Activated T-cell treated with anti-CD3 and anti-CD28 coated beads, Interleukin-2, amount 50 U/mL, for 72 hours (primary cell): ENCODE measurements around the gene SLIT3. TPM values are rescaled to one million over a fixed set of nuclear protein-coding genes. Genes with fewer than 3 reads are reported as not detected.

Source experiments
- ATAC-seq, 2 donors: fragments of 150-1000 bp; cut with Tn5 transposase; replicated peaks in 1 of 2; 2 replicates each; pipeline ENCODE4 v1.10.0; 2021; ENCODE audit warnings: moderate library complexity in 2 of 2, mild to moderate bottlenecking in 1 of 2
- DNase-seq, 2 donors: peaks; one replicate each; pipeline ENCODE4 v3.0.0; 2021 to 2022; ENCODE audit warnings: mixed read lengths in 1 of 2
- H3K27ac Mint-ChIP-seq: one replicate; pipeline ENCODE4 v1.8.0; 2022; ENCODE audit warnings: mild to moderate bottlenecking, moderate library complexity, mixed read lengths
- H3K27me3 Mint-ChIP-seq: one replicate; pipeline ENCODE4 v1.8.0; 2022; ENCODE audit warnings: low read depth, mixed read lengths
- H3K36me3 Mint-ChIP-seq, 2 donors: one replicate each; pipeline ENCODE4 v1.8.0; 2022; ENCODE audit warnings: mixed read lengths in 2 of 2, mild to moderate bottlenecking in 1 of 2; ENCODE audit not compliant: insufficient read depth in 2 of 2
- H3K4me1 Mint-ChIP-seq: one replicate; pipeline ENCODE4 v1.8.0; 2022; ENCODE audit warnings: low read depth, mixed read lengths
- H3K4me3 Mint-ChIP-seq, 2 donors: one replicate each; pipeline ENCODE4 v1.8.0; 2022; ENCODE audit warnings: mild to moderate bottlenecking in 2 of 2, mixed read lengths in 2 of 2, moderate library complexity in 2 of 2
- H3K9me3 Mint-ChIP-seq, 2 donors: one replicate each; pipeline ENCODE4 v1.8.0; 2022; ENCODE audit warnings: mixed read lengths in 2 of 2
- total RNA-seq, 2 donors: library from RNA; stranded (reverse); gene quantifications; one replicate each; pipeline ENCODE4 v1.2.3, GENCODE V29; 2022

Gene SLIT3
- total RNA-seq, 2 donors from 2014 or later, result 1.7 to 3.1 TPM

DNA sequence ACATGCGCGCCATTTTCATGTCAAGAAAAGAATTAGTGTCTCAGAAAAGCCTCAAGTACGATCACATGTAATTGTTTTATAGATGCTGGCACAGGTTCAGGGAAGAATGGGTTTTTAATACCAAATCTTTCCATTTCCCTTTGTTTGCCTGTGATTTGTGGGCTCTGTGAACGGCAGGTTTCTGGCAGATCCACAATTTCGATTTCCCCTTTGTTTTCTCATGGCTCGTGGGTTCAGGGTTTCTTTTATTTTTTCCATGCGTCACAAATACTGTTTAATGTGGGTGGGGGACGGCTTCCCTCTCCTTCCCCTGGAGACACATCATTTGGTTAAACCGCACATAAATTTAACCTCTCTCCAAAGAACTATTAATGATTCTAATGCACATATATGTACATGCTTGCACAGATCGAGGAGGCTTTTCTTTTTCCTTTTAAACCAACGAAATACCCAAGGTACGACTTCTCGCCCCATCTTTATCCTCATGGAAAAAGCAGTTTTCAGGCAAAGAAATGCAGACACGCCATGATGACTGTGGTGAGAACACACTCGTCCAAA lies 195.9 kb downstream of the SLIT3 start:
- Mint-ChIP-seq H3K27me3 (no peaks in the 10 kb centered on the region), H3K4me1 (no peaks in the 10 kb centered on the region), H3K4me3 (no peak overlapping the region), H3K9me3 (peaks cover 1 to 2% of the 10 kb centered on the region in 2 donors), H3K27ac (no peak overlapping the region), H3K36me3 (no peaks in the 10 kb centered on the region)
- ATAC-seq, result no peak
- no peak for DNase-seq

GRCh38 chr5:169103586-169104181 lies 197.3 kb downstream of the SLIT3 start:
- no peak for ATAC-seq
- Mint-ChIP-seq H3K4me3 (no peak overlapping the region), H3K27me3 (peaks cover 7% of the 10 kb centered on the region), H3K4me1 (no peaks in the 10 kb centered on the region), H3K9me3 (peaks cover 0 to 2% of the 10 kb centered on the region in 2 donors), H3K27ac (no peak overlapping the region), H3K36me3 (no peaks in the 10 kb centered on the region)
- no peak for DNase-seq

DNA sequence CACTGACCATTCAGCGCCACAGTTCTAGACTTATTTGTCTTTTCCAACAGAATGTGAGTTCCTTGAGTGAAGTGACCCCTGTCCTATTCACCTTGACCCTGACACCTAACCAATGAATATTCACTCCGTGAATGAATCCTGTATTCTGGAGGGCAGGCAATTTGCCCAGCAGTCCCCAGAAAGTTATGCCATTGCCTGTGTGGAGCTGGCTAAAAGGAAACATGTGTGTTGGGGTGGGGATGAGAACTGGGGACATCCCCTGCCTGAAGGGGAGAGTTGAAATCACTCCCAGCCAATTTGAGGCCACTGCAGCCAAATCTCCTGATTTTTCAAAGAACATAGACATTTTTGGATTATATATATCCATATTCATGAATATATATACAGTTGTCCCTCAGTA lies 199.0 kb downstream of the SLIT3 start:
- H3K36me3 Mint-ChIP-seq, result no peaks in the 10 kb centered on the region
- H3K27me3 Mint-ChIP-seq, result peaks cover 7% of the 10 kb centered on the region
- no peaks in the 10 kb centered on the region for H3K4me1 Mint-ChIP-seq
- H3K9me3 Mint-ChIP-seq, result peaks cover 0 to 2% of the 10 kb centered on the region in 2 donors
- ATAC-seq (no peak), DNase-seq (no peak)
- no peak overlapping the region for H3K4me3 Mint-ChIP-seq
- no peak overlapping the region for H3K27ac Mint-ChIP-seq

GRCh38 chr5:169100735-169101075 lies 200.2 kb downstream of the SLIT3 start:
- H3K4me3 Mint-ChIP-seq, result no peak overlapping the region
- DNase-seq, result no peak
- H3K9me3 Mint-ChIP-seq, result peaks cover 0 to 2% of the 10 kb centered on the region in 2 donors
- H3K27me3 Mint-ChIP-seq, result peaks cover 7% of the 10 kb centered on the region
- no peak overlapping the region for H3K27ac Mint-ChIP-seq
- no peaks in the 10 kb centered on the region for H3K4me1 Mint-ChIP-seq
- H3K36me3 Mint-ChIP-seq, result no peaks in the 10 kb centered on the region
- no peak for ATAC-seq

- H3K9me3 Mint-ChIP-seq, result peaks cover 0 to under 1% of the 10 kb centered on the region in 2 donors
- ATAC-seq, result no peak
- no peak for DNase-seq
- H3K4me3 Mint-ChIP-seq, result no peak overlapping the region
- H3K4me1 Mint-ChIP-seq, result no peaks in the 10 kb centered on the region
- H3K27ac Mint-ChIP-seq, result no peak overlapping the region
- no peaks in the 10 kb centered on the region for H3K36me3 Mint-ChIP-seq
- peaks cover 7% of the 10 kb centered on the region for H3K27me3 Mint-ChIP-seq
Measured at GRCh38 chr5:169099801-169100734, 200.9 kb downstream of the SLIT3 start.

DNA sequence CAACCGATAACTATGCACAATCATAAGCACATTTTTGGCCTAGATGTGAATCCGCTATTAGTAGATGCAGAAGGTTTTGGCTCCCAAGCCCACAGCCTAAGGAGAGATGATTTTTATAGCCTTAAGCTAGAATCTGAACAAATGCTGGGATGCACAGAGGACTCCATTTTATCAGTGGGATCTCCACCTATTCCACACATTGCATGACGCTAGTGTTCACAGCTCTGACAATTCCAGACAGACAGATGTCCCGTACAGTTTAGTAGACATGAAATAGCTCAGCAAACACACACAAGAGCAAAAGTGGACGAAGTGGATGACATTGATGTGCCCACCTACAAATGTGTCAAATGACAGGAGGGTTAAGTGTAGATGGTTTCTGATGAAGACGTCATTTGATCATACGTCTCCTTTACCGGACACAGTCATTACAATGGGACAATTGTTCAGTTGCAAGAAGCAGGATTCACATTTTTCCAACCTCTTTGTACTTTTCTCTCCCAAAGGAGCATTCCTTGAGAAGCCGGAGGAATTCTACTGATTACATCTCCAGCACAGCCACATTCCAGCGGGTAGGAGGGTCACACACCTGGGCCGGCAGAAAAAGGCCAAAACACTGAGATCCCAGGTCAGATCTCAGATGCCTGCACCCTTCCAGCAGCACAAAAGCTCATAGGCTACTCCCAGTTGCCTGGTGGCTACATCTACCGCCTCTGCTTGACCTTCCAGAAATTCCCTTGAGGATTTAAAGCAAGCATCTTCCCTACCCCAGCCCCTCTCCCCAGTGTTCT lies 202.4 kb downstream of the SLIT3 start:
- H3K27me3 Mint-ChIP-seq, result peaks cover 7% of the 10 kb centered on the region
- no peak overlapping the region for H3K4me3 Mint-ChIP-seq
- no peaks in the 10 kb centered on the region for H3K4me1 Mint-ChIP-seq
- H3K9me3 Mint-ChIP-seq, result no peaks in the 10 kb centered on the region
- no peak overlapping the region for H3K27ac Mint-ChIP-seq
- H3K36me3 Mint-ChIP-seq, result no peaks in the 10 kb centered on the region
- DNase-seq, result no peak
- no peak for ATAC-seq

- peaks cover 7% of the 10 kb centered on the region for H3K27me3 Mint-ChIP-seq
- ATAC-seq (no peak), DNase-seq (no peak)
Measured at GRCh38 chr5:169097374-169098326, 203.3 kb downstream of the SLIT3 start.

DNA sequence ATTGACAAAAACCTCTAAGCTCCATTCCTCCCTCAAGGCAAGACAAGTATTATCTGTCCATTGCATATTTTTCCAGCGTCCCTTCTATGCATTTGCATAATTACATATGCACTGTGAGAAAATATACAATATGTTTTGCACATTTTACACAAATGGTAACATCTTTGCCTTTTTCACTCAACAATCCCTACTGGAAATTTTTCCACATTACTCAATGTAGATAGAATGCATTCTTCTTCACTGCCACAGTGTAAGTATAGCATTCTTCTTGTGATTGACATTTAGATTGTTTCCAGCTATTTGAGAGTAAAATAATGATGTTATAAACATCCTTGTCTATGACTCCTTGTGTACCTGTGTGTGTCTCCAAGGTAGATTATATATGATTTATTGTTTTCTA lies 205.0 kb downstream of the SLIT3 start:
- Mint-ChIP-seq H3K27ac (no peak overlapping the region), H3K27me3 (peaks cover 7% of the 10 kb centered on the region), H3K36me3 (no peaks in the 10 kb centered on the region), H3K4me1 (no peaks in the 10 kb centered on the region), H3K4me3 (no peak overlapping the region), H3K9me3 (no peaks in the 10 kb centered on the region)
- DNase-seq (no peak), ATAC-seq (no peak)

More at GRCh38 chr5:169097374-169098326, 203.3 kb downstream of the SLIT3 start:
- Mint-ChIP-seq H3K9me3 (no peaks in the 10 kb centered on the region), H3K36me3 (no peaks in the 10 kb centered on the region), H3K4me3 (no peak overlapping the region), H3K27ac (no peak overlapping the region), H3K4me1 (no peaks in the 10 kb centered on the region)

- Mint-ChIP-seq H3K27me3 (peaks cover 7% of the 10 kb centered on the region), H3K36me3 (no peaks in the 10 kb centered on the region), H3K4me3 (no peak overlapping the region), H3K9me3 (no peaks in the 10 kb centered on the region), H3K27ac (no peak overlapping the region), H3K4me1 (no peaks in the 10 kb centered on the region)
- DNase-seq, result no peak
- no peak for ATAC-seq
Measured at GRCh38 chr5:169095410-169095960, 205.5 kb downstream of the SLIT3 start.

GRCh38 chr5:169094586-169095409 lies 206.1 kb downstream of the SLIT3 start:
- Mint-ChIP-seq H3K27me3 (peaks cover 7% of the 10 kb centered on the region), H3K4me3 (no peak overlapping the region), H3K9me3 (no peaks in the 10 kb centered on the region), H3K36me3 (no peaks in the 10 kb centered on the region), H3K4me1 (no peaks in the 10 kb centered on the region), H3K27ac (no peak overlapping the region)
- ATAC-seq, result no peak
- DNase-seq, result no peak

DNA sequence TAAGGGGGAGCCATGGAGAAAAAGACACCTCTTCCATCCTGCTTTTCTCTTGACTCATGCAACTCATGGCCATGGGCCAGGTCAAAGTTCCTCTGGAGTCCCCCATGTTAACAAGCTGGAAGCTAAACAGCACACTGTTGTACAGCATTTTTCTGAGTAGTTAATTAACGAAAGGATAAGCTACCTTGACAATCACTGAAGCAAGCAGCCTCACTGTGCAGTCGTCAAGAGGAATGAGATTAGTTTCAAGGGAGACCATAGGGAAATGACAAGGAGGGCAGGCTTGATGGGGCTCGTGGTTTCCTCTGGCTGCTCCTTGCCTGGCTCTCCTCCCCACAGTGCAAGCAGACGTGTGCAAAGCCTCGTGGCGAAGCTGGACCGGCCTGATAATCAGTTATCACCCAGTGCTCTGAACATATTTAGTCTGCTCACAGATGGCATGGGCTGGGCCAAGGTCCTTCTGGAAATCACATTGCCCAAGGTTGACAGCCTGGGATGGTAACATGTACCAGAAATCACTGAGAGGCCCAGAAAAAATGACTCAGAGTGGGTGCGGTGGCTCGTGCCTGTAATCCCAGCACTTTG lies 209.5 kb downstream of the SLIT3 start:
- H3K4me3 Mint-ChIP-seq, result no peak overlapping the region
- H3K9me3 Mint-ChIP-seq, result peaks cover 0 to 2% of the 10 kb centered on the region in 2 donors
- H3K36me3 Mint-ChIP-seq, result no peaks in the 10 kb centered on the region
- no peak overlapping the region for H3K27ac Mint-ChIP-seq
- no peaks in the 10 kb centered on the region for H3K4me1 Mint-ChIP-seq
- H3K27me3 Mint-ChIP-seq, result no peaks in the 10 kb centered on the region
- DNase-seq (no peak), ATAC-seq (no peak)
